ENCODE data around the gene KPTN.

KPTN gene

GRCh38 chr19:47492137-47492533, 8.1 kb upstream of the KPTN start:
- no peak for DNase-seq (ENCODE audit: low read depth)
- TF ChIP-seq, protein P1, sequence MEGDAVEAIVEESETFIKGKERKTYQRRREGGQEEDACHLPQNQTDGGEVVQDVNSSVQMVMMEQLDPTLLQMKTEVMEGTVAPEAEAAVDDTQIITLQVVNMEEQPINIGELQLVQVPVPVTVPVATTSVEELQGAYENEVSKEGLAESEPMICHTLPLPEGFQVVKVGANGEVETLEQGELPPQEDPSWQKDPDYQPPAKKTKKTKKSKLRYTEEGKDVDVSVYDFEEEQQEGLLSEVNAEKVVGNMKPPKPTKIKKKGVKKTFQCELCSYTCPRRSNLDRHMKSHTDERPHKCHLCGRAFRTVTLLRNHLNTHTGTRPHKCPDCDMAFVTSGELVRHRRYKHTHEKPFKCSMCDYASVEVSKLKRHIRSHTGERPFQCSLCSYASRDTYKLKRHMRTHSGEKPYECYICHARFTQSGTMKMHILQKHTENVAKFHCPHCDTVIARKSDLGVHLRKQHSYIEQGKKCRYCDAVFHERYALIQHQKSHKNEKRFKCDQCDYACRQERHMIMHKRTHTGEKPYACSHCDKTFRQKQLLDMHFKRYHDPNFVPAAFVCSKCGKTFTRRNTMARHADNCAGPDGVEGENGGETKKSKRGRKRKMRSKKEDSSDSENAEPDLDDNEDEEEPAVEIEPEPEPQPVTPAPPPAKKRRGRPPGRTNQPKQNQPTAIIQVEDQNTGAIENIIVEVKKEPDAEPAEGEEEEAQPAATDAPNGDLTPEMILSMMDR (IDR thresholded peaks at IDR 0.05; ENCODE audit: control insufficient read depth, insufficient read depth, low read depth, low read length, missing control alignments): no peak
- no peak overlapping the region for H3K4me3 ChIP-seq (ENCODE audit: control insufficient read depth, low read depth, low read length)

DNA sequence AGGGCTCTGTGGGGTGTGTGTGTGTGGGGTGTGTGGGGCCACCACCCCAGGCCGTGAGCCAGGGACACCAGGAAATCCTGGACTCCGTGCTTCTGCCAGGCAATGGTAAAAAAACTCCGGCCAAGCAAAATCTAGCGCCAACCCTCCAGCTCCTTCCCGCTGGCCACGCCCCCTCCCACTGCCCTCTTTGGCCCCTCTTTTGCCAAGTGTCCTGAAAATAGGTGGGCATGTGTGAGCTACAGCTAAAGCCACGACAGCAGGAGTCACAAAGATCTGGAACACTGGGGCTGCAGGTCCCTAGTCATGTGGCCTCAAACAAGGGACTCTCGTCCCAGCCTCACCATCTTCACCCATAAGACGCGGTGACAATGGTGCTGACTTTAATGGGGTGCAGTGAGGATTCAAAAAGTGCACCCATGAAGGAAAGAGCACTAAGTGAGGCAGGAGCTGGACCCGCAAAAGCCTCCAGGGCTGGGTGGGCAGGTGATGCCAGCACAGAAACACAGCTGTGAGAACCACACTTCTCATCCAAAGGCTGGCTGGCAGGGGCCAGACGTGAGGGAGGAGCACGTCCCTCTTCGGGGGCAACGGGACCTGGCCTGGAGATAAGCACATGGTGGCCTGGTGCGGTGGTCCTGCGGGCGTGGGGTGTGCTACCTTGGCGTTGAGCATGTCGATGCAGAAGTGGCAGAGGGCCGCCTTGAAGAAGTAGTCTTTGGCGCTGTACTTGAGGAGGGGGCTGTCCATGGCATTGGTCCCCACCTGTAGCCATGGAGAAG, 7.5 kb upstream of the KPTN start:
- DNase-seq (ENCODE audit: low read depth): no peak
- TF ChIP-seq, protein P1 (IDR thresholded peaks at IDR 0.05; ENCODE audit: control insufficient read depth, insufficient read depth, low read depth, low read length, missing control alignments): no peak
- H3K4me3 ChIP-seq (ENCODE audit: control insufficient read depth, low read depth, low read length): no peak overlapping the region

GRCh38 chr19:47490847-47491246, 6.8 kb upstream of the KPTN start:
- no peak overlapping the region for H3K4me3 ChIP-seq (ENCODE audit: control insufficient read depth, low read depth, low read length)
- DNase-seq (ENCODE audit: low read depth): no peak
- TF ChIP-seq, protein P1 (IDR thresholded peaks at IDR 0.05; ENCODE audit: control insufficient read depth, insufficient read depth, low read depth, low read length, missing control alignments): no peak

- no peak overlapping the region for H3K4me3 ChIP-seq (ENCODE audit: control insufficient read depth, low read depth, low read length)
- TF ChIP-seq, protein P1 (IDR thresholded peaks at IDR 0.05; ENCODE audit: control insufficient read depth, insufficient read depth, low read depth, low read length, missing control alignments): no peak
- no peak for DNase-seq (ENCODE audit: low read depth)
These were observed 6.0 kb upstream of the KPTN start for GRCh38 chr19:47490031-47490430.

- TF ChIP-seq, protein P1 (IDR thresholded peaks at IDR 0.05; ENCODE audit: control insufficient read depth, insufficient read depth, low read depth, low read length, missing control alignments): no peak
- no peak for DNase-seq (ENCODE audit: low read depth)
These were observed 5.3 kb upstream of the KPTN start for GRCh38 chr19:47489072-47489914.

GRCh38 chr19:47487551-47488515, 3.8 kb upstream of the KPTN start:
- DNase-seq (ENCODE audit: low read depth): no peak
- no peak overlapping the region for H3K4me3 ChIP-seq (ENCODE audit: control insufficient read depth, low read depth, low read length)
- TF ChIP-seq, protein P1 (IDR thresholded peaks at IDR 0.05; ENCODE audit: control insufficient read depth, insufficient read depth, low read depth, low read length, missing control alignments): no peak

More at GRCh38 chr19:47489072-47489914, 5.3 kb upstream of the KPTN start:
- H3K4me3 ChIP-seq (ENCODE audit: control insufficient read depth, low read depth, low read length): no peak overlapping the region

Data from AG09309 (cell line).